Mucosa of descending colon (tissue), 3 donors: ENCODE measurements around the gene RAC3. TPM values are rescaled to one million over a fixed set of nuclear protein-coding genes. Genes with fewer than 3 reads are reported as not detected.

ENCODE experiments used
- ATAC-seq: fragments of 200-7000 bp; cut with Tn5 transposase; one replicate; pipeline ENCODE4 v1.9.1; 2020; ENCODE audit warnings: mild to moderate bottlenecking, moderate library complexity
- DNase-seq, 3 donors: peaks; one replicate each; pipeline ENCODE4 v3.0.0-alpha.2; 2020
- H3K36me3 ChIP-seq: fragments of 200-600 bp; one replicate; pipeline ENCODE4 v1.8.0; 2021; ENCODE audit warnings: low read depth, mild to moderate bottlenecking
- H3K4me1 ChIP-seq: fragments of 200-600 bp; one replicate; pipeline ENCODE4 v1.8.0; 2021; ENCODE audit warnings: low read depth, mild to moderate bottlenecking
- H3K4me3 ChIP-seq: fragments of 200-600 bp; one replicate; pipeline ENCODE4 v1.8.0; 2021; ENCODE audit warnings: mild to moderate bottlenecking
- H3K9me3 ChIP-seq: fragments of 200-600 bp; one replicate; pipeline ENCODE4 v1.8.0; 2021; ENCODE audit warnings: mild to moderate bottlenecking
- intact Hi-C, 2 donors: fragments of 100-400 bp; cut with DNase I in 1 of 2; cut with micrococcal nuclease in 1 of 2; formaldehyde crosslinking; loops; one replicate each; pipeline versions ENCODE4 v1.11.0 to v1.11.1; 2022; cut with DNase I, micrococcal nuclease
- total RNA-seq, 3 donors: library from RNA; stranded (reverse); fragmentation: NEBNext Ultra II Directional in 2 of 3; extraction: Animal tissue kit (Norgen Biotek cat#: 25700) in 2 of 3; gene quantifications; one replicate each; pipeline versions ENCODE4 v1.2.1 to v1.2.4, GENCODE V29; 2021 to 2023
- TF ChIP-seq, protein P1 (sequence below): fragments of 200-600 bp; IDR thresholded peaks from one replicate; pipeline ENCODE4 v1.8.0; 2022; ENCODE audit warnings: antibody characterized with exemption, mild to moderate bottlenecking
- donor health status: DM: no; HTN: no; CAD: no; lungs with moderate emphysema.
- donor health status: DM: no; HTN: no; CAD: no.
- donor health status: DM: no; HTN: yes; CAD: no.

RAC3 gene
- total RNA-seq, 3 donors from 2014 or later = 3.4 to 6.2 (median 4.2) TPM

DNA sequence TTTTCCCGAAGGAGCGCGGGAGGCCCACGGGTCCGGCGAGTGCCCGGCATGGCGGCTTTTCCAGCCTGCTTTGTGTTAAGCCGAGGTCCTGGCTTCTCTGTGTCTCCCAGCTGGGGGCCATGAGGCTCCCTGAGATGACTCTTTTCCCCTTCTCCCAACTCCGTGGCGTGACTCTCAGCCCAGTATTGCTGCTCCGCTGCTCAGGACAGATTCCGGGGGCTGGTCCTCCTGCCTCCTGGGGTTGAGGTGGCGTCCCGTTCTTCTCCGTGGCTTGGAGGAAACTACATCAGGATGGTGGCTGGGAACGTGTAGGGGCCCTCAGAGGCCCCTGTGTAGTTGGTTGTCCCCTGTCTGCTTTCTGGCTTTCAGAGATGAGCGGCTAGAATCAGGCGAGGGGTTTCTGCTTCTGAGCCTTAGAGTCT, 21.2 kb downstream of the RAC3 start:
- TF ChIP-seq, protein P1, sequence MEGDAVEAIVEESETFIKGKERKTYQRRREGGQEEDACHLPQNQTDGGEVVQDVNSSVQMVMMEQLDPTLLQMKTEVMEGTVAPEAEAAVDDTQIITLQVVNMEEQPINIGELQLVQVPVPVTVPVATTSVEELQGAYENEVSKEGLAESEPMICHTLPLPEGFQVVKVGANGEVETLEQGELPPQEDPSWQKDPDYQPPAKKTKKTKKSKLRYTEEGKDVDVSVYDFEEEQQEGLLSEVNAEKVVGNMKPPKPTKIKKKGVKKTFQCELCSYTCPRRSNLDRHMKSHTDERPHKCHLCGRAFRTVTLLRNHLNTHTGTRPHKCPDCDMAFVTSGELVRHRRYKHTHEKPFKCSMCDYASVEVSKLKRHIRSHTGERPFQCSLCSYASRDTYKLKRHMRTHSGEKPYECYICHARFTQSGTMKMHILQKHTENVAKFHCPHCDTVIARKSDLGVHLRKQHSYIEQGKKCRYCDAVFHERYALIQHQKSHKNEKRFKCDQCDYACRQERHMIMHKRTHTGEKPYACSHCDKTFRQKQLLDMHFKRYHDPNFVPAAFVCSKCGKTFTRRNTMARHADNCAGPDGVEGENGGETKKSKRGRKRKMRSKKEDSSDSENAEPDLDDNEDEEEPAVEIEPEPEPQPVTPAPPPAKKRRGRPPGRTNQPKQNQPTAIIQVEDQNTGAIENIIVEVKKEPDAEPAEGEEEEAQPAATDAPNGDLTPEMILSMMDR = no peak
- H3K36me3 ChIP-seq = no peaks in the 10 kb centered on the region

DNA sequence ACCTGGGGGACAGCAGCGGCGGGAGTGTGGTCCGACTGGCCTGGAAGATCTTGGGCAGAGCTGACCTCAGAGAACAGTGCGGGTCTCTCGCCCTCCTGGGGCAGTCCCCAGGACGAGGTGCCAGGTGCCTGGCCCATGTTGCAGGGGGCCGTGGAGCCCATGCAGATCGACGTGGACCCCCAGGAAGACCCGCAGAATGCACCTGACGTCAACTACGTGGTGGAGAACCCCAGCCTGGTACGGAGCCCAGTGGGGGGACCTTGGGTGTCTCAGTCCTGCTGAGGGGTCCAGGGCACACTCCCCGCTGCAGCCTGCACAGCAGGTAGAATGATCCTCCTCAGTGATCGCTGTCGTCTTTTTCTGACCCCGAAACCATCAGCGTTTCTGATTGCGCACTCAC, 21.7 kb downstream of the RAC3 start:
- H3K36me3 ChIP-seq = no peaks in the 10 kb centered on the region
- H3K4me1 ChIP-seq = peaks cover 21% of the 10 kb centered on the region
- no peak for ATAC-seq
- TF ChIP-seq, protein P1 = no peak
- H3K4me3 ChIP-seq = no peak overlapping the region
- intact Hi-C loops = no loop called here
- peak in 1 of 3 donors; percentile 46 for DNase-seq
- H3K9me3 ChIP-seq = no peaks in the 10 kb centered on the region

More for the DNA sequence above, 21.2 kb downstream of the RAC3 start:
- no peak for DNase-seq
- Histone ChIP-seq H3K4me1 (peaks cover 21% of the 10 kb centered on the region), H3K9me3 (no peaks in the 10 kb centered on the region), H3K4me3 (peak overlapping the region; percentile 73)
- intact Hi-C loops = no loop called here
- ATAC-seq = no peak

DNA sequence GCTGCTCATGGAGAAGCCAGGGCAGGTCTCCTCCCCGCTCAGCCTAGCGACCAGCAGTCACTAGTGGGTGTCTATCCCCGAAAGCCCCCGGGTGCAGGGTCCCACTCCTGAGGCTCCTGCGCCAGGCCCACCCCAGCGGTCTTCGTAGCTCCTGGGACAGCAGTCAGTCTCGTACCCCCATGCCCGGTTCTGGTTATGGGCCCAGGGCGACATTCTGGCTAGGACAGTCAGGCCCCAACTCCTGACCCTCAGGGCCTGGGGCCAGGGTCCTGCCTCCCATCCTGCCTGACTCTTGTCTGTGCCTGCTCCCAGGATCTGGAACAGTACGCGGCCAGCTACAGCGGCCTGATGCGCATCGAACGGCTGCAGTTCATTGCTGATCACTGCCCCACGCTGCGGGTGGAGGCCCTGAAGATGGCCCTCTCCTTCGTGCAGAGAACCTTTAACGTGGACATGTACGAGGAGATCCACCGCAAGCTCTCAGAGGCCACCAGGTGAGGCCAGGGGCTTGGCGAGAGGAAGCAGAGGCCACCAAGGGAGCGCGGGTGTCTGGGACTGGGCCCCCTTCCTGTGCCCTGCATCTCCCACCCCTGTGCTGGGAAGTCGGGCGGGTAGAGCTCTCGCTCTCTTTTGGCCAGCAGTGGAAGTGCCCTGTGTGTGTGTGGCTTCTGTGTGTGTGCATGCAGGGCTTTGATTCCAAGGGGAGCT, 22.2 kb downstream of the RAC3 start:
- Histone ChIP-seq H3K9me3 (no peaks in the 10 kb centered on the region), H3K4me1 (peaks cover 21% of the 10 kb centered on the region), H3K4me3 (no peak overlapping the region), H3K36me3 (no peaks in the 10 kb centered on the region)
- DNase-seq (peak in 2 of 3 donors; percentile 26 to 47), ATAC-seq (no peak)
- intact Hi-C loops = no loop called here
- TF ChIP-seq, protein P1 = no peak

DNA sequence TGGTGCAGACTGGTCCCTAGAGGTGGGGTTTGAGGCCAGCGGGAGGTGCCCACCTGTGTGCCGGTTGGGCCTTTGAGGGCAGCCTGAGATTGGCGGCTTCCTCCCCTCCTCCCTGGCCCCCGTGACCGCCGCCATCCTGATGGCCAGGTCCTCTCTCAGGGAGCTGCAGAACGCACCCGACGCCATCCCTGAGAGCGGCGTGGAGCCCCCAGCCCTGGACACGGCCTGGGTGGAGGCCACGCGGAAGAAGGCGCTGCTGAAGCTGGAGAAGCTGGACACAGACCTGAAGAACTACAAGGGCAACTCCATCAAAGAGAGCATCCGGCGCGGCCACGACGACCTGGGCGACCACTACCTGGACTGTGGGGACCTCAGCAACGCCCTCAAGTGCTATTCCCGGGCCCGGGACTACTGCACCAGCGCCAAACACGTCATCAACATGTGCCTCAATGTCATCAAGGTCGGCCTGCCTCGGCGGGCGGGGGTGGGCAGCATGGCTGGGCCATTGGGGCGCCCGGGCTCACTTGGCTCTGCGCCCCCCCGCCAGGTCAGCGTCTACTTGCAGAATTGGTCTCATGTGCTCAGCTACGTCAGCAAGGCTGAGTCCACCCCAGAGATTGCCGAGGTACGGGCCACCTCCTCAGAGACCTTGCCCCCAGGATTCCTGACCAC, 23.0 kb downstream of the RAC3 start:
- Histone ChIP-seq H3K36me3 (no peaks in the 10 kb centered on the region), H3K9me3 (no peaks in the 10 kb centered on the region), H3K4me1 (peaks cover 21% of the 10 kb centered on the region), H3K4me3 (no peak overlapping the region)
- TF ChIP-seq, protein P1 = no peak
- DNase-seq (peak in 2 of 3 donors; percentile 27 to 49), ATAC-seq (no peak)
- intact Hi-C loops = no loop called here

DNA sequence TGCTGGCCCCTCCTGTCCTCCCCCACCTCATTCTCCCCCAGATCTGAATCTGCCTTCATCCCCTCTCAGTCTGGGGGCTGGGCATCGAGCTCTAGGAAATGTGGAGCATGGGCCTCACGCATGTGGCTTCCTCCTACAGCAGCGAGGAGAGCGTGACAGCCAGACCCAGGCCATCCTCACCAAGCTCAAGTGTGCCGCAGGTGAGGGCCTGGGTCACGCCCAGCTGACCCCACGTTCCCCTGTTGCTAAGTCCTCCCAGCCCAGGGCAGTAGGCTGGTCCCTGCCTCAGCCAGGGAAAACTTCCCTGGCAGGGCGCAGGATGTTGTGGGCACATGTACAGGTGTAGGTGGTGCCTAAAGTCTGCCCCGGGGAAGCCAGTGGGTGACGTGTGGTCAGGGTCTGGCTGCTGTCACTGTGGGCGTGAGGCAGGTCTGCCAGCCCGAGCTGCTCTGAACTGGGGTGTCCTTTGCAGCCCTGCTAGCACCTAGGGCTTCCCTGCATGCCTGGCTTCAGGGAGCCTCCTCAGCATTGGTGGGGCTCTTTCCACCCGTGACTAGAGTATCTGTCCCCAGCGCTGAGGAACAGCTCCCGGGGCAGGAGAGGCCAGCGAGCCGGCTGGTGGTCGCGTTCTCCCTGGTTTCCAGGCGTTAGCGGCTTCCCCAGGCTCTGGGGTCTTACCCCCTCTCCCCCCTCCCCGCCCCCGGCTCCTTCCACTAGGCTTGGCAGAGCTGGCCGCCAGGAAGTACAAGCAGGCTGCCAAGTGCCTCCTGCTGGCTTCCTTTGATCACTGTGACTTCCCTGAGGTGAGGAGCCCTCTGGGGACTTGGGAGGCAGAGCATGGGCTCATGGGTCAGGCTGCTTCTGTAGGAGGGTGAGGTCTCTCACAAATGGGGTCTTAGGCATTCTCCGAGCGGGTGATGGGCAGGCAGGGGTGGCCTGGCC, 23.8 kb downstream of the RAC3 start:
- ATAC-seq (no peak), DNase-seq (peak in 1 of 3 donors; percentile 37)
- intact Hi-C loops = no loop called here
- H3K4me1 ChIP-seq = peaks cover 18% of the 10 kb centered on the region
- H3K9me3 ChIP-seq = no peaks in the 10 kb centered on the region
- no peak overlapping the region for H3K4me3 ChIP-seq
- H3K36me3 ChIP-seq = no peaks in the 10 kb centered on the region
- TF ChIP-seq, protein P1 = no peak
